DND-41 (cell line): ENCODE results near the gene ATP6V0B.
A peak's percentile ranks its signal among the peaks of the same experiment; 100 is the strongest.

Experiments
- EZH2 ChIP-seq: IDR thresholded peaks from 3 replicates; pipeline ENCODE4 v1.6.1; 2012; ENCODE audit warnings: borderline replicate concordance, low read depth, mild to moderate bottlenecking, moderate library complexity, low read length, inconsistent platforms; ENCODE audit not compliant: severe bottlenecking
- TF ChIP-seq, protein P1 (sequence below): IDR thresholded peaks from 2 replicates; pipeline ENCODE4 v1.5.1; 2012; ENCODE audit warnings: borderline replicate concordance, low read length, moderate library complexity, mild to moderate bottlenecking; ENCODE audit not compliant: poor library complexity, severe bottlenecking; ENCODE audit errors: extremely low read depth

DNA sequence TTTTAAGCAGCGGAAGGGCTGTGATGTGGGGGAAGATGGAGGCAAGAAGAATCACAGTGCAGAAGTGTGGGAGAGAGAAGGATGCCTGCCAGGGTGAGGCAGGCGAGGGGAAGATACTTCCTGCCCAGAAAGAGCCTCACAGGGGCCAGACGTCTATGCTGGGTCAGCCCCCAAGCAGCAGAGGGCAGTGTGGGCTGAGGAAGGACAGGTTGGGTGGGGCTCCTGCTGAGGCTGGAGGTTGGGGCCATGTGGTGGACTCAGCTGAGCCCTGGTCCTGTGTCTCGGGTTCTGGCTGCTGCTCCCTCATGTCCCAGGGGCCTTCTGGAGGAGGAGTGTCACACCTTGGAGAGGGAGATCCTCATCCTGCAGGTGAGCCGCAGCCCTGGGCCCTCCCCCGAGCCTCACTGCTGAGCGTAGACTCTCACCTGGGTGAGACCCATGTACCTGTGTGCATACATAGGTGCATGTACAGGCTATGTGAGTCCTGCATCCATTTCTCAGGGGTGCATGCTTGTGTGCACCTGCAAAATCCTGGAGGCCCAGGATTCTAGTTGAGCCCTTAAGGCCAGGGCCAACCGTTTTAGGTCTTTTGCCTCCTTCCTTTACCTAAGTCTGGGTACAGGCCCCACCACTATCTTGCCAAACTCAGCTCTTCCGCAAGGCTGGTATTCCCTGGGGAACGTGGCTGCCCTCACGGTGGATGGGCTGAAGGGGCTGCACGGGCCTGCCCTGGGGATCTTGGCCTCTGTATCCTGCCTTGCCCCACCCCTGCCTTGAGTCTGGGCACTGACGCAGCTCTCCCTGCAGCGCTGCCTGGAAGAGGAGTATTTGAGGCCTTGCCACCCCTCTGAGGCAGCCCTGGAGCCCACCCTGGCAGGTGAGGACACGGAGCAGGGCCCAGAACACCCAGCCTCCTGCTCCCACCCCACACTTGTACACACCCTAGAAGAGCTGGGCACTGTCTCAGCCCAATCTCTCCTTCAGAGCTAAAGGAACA, 20.3 kb downstream of the ATP6V0B start:
- TF ChIP-seq, protein P1, sequence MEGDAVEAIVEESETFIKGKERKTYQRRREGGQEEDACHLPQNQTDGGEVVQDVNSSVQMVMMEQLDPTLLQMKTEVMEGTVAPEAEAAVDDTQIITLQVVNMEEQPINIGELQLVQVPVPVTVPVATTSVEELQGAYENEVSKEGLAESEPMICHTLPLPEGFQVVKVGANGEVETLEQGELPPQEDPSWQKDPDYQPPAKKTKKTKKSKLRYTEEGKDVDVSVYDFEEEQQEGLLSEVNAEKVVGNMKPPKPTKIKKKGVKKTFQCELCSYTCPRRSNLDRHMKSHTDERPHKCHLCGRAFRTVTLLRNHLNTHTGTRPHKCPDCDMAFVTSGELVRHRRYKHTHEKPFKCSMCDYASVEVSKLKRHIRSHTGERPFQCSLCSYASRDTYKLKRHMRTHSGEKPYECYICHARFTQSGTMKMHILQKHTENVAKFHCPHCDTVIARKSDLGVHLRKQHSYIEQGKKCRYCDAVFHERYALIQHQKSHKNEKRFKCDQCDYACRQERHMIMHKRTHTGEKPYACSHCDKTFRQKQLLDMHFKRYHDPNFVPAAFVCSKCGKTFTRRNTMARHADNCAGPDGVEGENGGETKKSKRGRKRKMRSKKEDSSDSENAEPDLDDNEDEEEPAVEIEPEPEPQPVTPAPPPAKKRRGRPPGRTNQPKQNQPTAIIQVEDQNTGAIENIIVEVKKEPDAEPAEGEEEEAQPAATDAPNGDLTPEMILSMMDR: peak; percentile 30
- TF ChIP-seq EZH2: no peak
